ENCODE results near the gene NAA38.

DNA sequence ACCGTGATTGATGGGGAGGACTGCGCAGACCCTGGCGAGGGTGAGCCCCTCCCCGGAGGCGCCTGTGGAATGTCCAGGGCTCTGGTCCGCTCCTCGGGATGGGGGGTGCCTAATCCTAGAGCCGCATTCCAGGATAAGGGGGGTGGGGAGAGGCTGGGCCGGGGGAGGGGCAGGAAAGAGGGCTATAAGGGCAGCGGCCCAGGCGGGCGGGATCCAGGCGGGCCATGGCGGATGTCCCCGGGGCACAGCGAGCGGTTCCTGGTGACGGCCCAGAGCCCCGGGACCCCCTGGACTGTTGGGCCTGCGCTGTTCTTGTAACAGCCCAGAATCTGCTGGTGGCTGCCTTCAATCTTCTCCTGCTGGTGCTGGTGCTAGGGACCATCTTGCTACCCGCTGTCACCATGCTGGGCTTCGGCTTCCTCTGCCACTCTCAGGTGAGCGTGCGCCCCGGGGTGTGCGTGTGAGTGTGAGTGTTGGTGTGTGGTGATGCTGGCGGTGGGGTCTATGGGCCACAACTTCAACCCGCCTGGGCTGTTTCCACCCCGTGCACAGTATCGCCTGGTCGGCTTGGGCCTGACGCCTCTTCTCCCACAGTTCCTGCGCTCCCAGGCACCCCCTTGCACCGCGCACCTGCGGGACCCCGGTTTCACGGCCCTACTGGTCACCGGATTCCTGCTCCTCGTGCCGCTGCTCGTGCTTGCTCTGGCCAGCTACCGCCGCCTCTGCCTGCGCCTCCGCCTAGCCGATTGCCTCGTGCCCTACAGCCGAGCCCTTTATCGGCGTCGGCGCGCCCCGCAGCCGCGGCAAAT is 2.3 kb downstream of the NAA38 start, which contains the start of gene TMEM88:
- TF ChIP-seq CTCF (IDR thresholded peaks at IDR 0.05) (no peak), EZH2 (IDR thresholded peaks at IDR 0.05; ENCODE audit: borderline replicate concordance, insufficient read depth, low read depth, low read length, poor library complexity, severe bottlenecking) (no peak)

Measured in B cell (primary cell).